WERI-Rb-1 (cell line): ENCODE measurements around the gene FOXN3.

Source experiments
- DNase-seq: peaks from one replicate; pipeline ENCODE4 v3.0.0-alpha.2; 2020
- H3K27ac ChIP-seq: fragments of 250-450 bp; sonication (Bioruptor Pico); 2 replicates; pipeline ENCODE4 v1.5.1; 2020; ENCODE audit warnings: mild to moderate bottlenecking, moderate library complexity
- H3K27me3 ChIP-seq: fragments of 250-450 bp; sonication (Bioruptor Pico); 2 replicates; pipeline ENCODE4 v1.5.1; 2021; ENCODE audit warnings: mild to moderate bottlenecking, low read depth, moderate library complexity; ENCODE audit not compliant: insufficient read depth, severe bottlenecking
- H3K36me3 ChIP-seq: fragments of 250-450 bp; sonication (Bioruptor Pico); 2 replicates; pipeline ENCODE4 v1.5.1; 2020; ENCODE audit warnings: mild to moderate bottlenecking, moderate library complexity
- H3K4me3 ChIP-seq: 2 replicates; pipeline ENCODE4 v1.5.1; 2011; ENCODE audit warnings: low read depth, mild to moderate bottlenecking, control low read depth, low read length
- H3K9me3 ChIP-seq: fragments of 250-450 bp; sonication (Bioruptor Pico); 2 replicates; pipeline ENCODE4 v1.5.1; 2021; ENCODE audit warnings: mild to moderate bottlenecking, moderate library complexity; ENCODE audit not compliant: severe bottlenecking
- CTCF ChIP-seq: IDR thresholded peaks from 2 replicates; pipeline ENCODE4 v1.5.1; 2011; ENCODE audit warnings: low read depth, mild to moderate bottlenecking, control low read depth, inconsistent platforms, low read length

The FOXN3 gene

GRCh38 chr14:89178800-89179535 is 238.1 kb downstream of the FOXN3 start:
- Histone ChIP-seq H3K27me3 (no peaks in the 10 kb centered on the region), H3K27ac (no peak overlapping the region), H3K4me3 (no peak overlapping the region), H3K36me3 (no peaks in the 10 kb centered on the region), H3K9me3 (no peaks in the 10 kb centered on the region)
- no peak for TF ChIP-seq CTCF
- DNase-seq, result no peak

GRCh38 chr14:89178376-89178775 is 238.7 kb downstream of the FOXN3 start:
- no peaks in the 10 kb centered on the region for H3K9me3 ChIP-seq
- H3K36me3 ChIP-seq, result no peaks in the 10 kb centered on the region
- no peaks in the 10 kb centered on the region for H3K27me3 ChIP-seq
- TF ChIP-seq CTCF, result no peak
- H3K27ac ChIP-seq, result no peak overlapping the region
- DNase-seq, result no peak
- H3K4me3 ChIP-seq, result no peak overlapping the region

- H3K27ac ChIP-seq, result no peak overlapping the region
- H3K36me3 ChIP-seq, result no peaks in the 10 kb centered on the region
- H3K4me3 ChIP-seq, result no peak overlapping the region
- DNase-seq, result no peak
- H3K27me3 ChIP-seq, result no peaks in the 10 kb centered on the region
- peaks cover 6% of the 10 kb centered on the region for H3K9me3 ChIP-seq
- TF ChIP-seq CTCF, result no peak
Measured at GRCh38 chr14:89175881-89176799, 240.9 kb downstream of the FOXN3 start.

GRCh38 chr14:89171628-89172027 is 245.4 kb downstream of the FOXN3 start:
- H3K27ac ChIP-seq, result no peak overlapping the region
- no peak for DNase-seq
- no peak for TF ChIP-seq CTCF
- no peaks in the 10 kb centered on the region for H3K27me3 ChIP-seq
- H3K9me3 ChIP-seq, result peaks cover 6% of the 10 kb centered on the region
- no peak overlapping the region for H3K4me3 ChIP-seq
- no peaks in the 10 kb centered on the region for H3K36me3 ChIP-seq

GRCh38 chr14:89171168-89171567 is 245.9 kb downstream of the FOXN3 start:
- no peak for TF ChIP-seq CTCF
- Histone ChIP-seq H3K36me3 (no peaks in the 10 kb centered on the region), H3K27me3 (no peaks in the 10 kb centered on the region), H3K9me3 (peaks cover 6% of the 10 kb centered on the region), H3K4me3 (no peak overlapping the region), H3K27ac (no peak overlapping the region)
- no peak for DNase-seq
